K562 (cell line): Measurements from ENCODE around the gene GTPBP2. TPM values are rescaled to one million over a fixed set of nuclear protein-coding genes. Genes with fewer than 3 reads are reported as not detected.

Source experiments
- CBX3 ChIP-seq, 2 experiments: IDR thresholded peaks; 1 replicate in 1 of 2; 2 replicates in 1 of 2; pipeline ENCODE4 v1.6.1; 2012; ENCODE audit warnings: inconsistent platforms in 2 of 2, low read length in 2 of 2, borderline replicate concordance in 1 of 2, control low read depth in 1 of 2
- IFI16 ChIP-seq: fragments of 250-450 bp; sonication (Bioruptor Pico); IDR thresholded peaks from 2 replicates; pipeline ENCODE4 v2.1.2; 2022; ENCODE audit warnings: mild to moderate bottlenecking, inconsistent platforms
- KAT7 ChIP-seq: sonication (generic); formaldehyde crosslinking; IDR thresholded peaks from 2 replicates; pipeline ENCODE4 v1.8.0; 2022; ENCODE audit warnings: missing genetic modification reagents, mild to moderate bottlenecking, borderline replicate concordance
- MCM7 ChIP-seq, 2 experiments: fragments of 450-650 bp; IDR thresholded peaks; 2 replicates each; pipeline ENCODE4 v1.6.1; 2016 to 2018
- MXI1 ChIP-seq: IDR thresholded peaks from 2 replicates; pipeline ENCODE4 v1.6.1; 2011; ENCODE audit warnings: low read depth, mild to moderate bottlenecking, improper control_type of control experiment, low read length
- SMAD4 ChIP-seq: fragments of 250-450 bp; sonication (Bioruptor Pico); conservative IDR thresholded peaks from 2 replicates; pipeline ENCODE4 v1.8.0; 2021; ENCODE audit warnings: inconsistent platforms, mild to moderate bottlenecking, moderate library complexity
- XRCC4 ChIP-seq: IDR thresholded peaks from one replicate; pipeline ENCODE4 v1.6.1; 2011; ENCODE audit not compliant: insufficient read depth, insufficient read length; ENCODE audit errors: extremely low read depth
- ZHX1 ChIP-seq: fragments of 150-350 bp; conservative IDR thresholded peaks from 2 replicates; pipeline ENCODE4 v1.6.1; 2014; ENCODE audit warnings: low read length
- ZNF644 ChIP-seq: fragments of 200-800 bp; sonication (Bioruptor generic); IDR thresholded peaks from 2 replicates; pipeline ENCODE4 v1.6.1; 2016; ENCODE audit warnings: low read depth, missing genetic modification characterization, missing compliant biosample characterization
- polyA plus RNA-seq, 8 experiments: library from polyadenylated mRNA; depleted of rRNA in 4 of 8; stranded (reverse) in 5 of 8; unstranded in 3 of 8; fragments of >200 nt; fragmentation: Nextera tagmentation in 2 of 8; fragmentation: Illumina TruSeq in 1 of 8; extraction: Ambion mirVana in 2 of 8; extraction: Trizol in 1 of 8; gene quantifications; 2 replicates each; pipeline versions ENCODE4 v1.2.1 to v1.2.3, GENCODE V29; 2011 to 2014; ENCODE audit warnings: inconsistent platforms in 1 of 8, missing spikeins in 1 of 8
- total RNA-seq, 7 experiments: library from RNA; depleted of rRNA in 6 of 7; stranded (reverse); fragments of >200 nt in 6 of 7; fragmentation: Illumina TruSeq in 2 of 7; extraction: Trizol in 2 of 7; gene quantifications; 2 replicates each; pipeline versions ENCODE4 v1.2.1 to v1.2.3, GENCODE V29; 2011 to 2021; ENCODE audit warnings: low replicate concordance in 1 of 7
- TF ChIP-seq, protein P1 (sequence below): sonication (generic); formaldehyde crosslinking; IDR thresholded peaks from 2 replicates; pipeline ENCODE4 v1.8.0; 2022; ENCODE audit warnings: mild to moderate bottlenecking, missing genetic modification reagents
- TF ChIP-seq, protein P2 (sequence below): fragments of 250-450 bp; sonication (Bioruptor Pico); IDR thresholded peaks from 2 replicates; pipeline ENCODE4 v1.4.0; 2020; ENCODE audit warnings: mild to moderate bottlenecking, moderate library complexity
- TF ChIP-seq, protein P3 (sequence below): IDR thresholded peaks from 2 replicates; pipeline ENCODE4 v1.6.1; 2011; ENCODE audit not compliant: insufficient read length; ENCODE audit errors: extremely low read depth

The GTPBP2 gene
- total and polyA plus RNA-seq, 9 of the 15 experiments (the other 6 are each of a cell fraction or from before 2014, with no cell fraction given) = 48.4 to 196 (median 111) TPM

DNA sequence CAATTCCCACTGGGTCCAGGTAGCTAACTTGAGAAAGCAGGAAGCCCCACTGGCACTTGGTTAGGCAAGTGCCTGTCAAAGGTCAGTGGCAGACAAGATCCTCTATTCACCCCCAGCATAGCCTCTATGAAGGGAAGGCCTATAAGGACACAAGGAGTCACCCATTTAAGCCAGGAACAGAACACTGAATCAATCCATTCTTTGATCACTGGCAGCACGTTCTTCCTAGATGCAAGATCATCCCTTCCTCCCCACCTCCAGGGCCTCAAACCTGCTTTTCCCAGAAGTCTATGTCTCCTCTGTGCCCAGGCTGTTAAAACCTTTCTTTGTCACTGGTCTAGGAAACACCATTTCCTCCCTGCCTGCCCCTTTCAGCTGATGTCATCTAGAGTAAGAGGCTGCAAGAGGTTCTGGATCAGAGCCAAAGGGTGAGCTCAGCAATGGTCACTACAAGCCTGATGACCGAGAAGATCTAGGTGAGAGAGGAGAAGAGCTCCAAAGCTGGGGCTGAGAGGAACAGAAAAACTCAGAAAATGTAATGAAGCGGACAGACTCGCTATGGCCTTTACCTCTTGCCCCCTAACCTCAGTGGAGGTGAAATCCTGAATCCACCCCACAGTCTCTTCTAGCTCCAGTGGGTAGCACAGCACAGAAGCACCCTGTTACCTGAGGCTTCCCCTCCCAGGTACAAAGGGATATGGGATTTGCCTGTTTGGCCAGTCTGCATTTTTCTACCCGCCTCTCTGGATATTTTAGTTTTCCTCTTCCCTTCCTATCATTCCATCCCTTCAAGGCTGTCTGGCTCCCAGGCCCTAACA is 1.8 kb downstream of the GTPBP2 start (continued):
- TF ChIP-seq, protein P1, sequence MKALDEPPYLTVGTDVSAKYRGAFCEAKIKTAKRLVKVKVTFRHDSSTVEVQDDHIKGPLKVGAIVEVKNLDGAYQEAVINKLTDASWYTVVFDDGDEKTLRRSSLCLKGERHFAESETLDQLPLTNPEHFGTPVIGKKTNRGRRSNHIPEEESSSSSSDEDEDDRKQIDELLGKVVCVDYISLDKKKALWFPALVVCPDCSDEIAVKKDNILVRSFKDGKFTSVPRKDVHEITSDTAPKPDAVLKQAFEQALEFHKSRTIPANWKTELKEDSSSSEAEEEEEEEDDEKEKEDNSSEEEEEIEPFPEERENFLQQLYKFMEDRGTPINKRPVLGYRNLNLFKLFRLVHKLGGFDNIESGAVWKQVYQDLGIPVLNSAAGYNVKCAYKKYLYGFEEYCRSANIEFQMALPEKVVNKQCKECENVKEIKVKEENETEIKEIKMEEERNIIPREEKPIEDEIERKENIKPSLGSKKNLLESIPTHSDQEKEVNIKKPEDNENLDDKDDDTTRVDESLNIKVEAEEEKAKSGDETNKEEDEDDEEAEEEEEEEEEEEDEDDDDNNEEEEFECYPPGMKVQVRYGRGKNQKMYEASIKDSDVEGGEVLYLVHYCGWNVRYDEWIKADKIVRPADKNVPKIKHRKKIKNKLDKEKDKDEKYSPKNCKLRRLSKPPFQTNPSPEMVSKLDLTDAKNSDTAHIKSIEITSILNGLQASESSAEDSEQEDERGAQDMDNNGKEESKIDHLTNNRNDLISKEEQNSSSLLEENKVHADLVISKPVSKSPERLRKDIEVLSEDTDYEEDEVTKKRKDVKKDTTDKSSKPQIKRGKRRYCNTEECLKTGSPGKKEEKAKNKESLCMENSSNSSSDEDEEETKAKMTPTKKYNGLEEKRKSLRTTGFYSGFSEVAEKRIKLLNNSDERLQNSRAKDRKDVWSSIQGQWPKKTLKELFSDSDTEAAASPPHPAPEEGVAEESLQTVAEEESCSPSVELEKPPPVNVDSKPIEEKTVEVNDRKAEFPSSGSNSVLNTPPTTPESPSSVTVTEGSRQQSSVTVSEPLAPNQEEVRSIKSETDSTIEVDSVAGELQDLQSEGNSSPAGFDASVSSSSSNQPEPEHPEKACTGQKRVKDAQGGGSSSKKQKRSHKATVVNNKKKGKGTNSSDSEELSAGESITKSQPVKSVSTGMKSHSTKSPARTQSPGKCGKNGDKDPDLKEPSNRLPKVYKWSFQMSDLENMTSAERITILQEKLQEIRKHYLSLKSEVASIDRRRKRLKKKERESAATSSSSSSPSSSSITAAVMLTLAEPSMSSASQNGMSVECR (CRISPR knock-in tag) = no peak
- peak; percentile 89; the same call in 1 of the 2 replicates for TF ChIP-seq KAT7 (CRISPR knock-in tag)
- TF ChIP-seq, protein P2, sequence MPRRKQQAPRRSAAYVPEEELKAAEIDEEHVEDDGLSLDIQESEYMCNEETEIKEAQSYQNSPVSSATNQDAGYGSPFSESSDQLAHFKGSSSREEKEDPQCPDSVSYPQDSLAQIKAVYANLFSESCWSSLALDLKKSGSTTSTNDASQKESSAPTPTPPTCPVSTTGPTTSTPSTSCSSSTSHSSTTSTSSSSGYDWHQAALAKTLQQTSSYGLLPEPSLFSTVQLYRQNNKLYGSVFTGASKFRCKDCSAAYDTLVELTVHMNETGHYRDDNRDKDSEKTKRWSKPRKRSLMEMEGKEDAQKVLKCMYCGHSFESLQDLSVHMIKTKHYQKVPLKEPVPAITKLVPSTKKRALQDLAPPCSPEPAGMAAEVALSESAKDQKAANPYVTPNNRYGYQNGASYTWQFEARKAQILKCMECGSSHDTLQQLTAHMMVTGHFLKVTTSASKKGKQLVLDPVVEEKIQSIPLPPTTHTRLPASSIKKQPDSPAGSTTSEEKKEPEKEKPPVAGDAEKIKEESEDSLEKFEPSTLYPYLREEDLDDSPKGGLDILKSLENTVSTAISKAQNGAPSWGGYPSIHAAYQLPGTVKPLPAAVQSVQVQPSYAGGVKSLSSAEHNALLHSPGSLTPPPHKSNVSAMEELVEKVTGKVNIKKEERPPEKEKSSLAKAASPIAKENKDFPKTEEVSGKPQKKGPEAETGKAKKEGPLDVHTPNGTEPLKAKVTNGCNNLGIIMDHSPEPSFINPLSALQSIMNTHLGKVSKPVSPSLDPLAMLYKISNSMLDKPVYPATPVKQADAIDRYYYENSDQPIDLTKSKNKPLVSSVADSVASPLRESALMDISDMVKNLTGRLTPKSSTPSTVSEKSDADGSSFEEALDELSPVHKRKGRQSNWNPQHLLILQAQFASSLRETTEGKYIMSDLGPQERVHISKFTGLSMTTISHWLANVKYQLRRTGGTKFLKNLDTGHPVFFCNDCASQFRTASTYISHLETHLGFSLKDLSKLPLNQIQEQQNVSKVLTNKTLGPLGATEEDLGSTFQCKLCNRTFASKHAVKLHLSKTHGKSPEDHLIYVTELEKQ = peak; percentile 37; the same call in 1 of the 2 replicates
- TF ChIP-seq, protein P3, sequence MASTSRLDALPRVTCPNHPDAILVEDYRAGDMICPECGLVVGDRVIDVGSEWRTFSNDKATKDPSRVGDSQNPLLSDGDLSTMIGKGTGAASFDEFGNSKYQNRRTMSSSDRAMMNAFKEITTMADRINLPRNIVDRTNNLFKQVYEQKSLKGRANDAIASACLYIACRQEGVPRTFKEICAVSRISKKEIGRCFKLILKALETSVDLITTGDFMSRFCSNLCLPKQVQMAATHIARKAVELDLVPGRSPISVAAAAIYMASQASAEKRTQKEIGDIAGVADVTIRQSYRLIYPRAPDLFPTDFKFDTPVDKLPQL = peak; percentile 58
- peak; percentile 17; the same call in 1 of the 2 replicates for TF ChIP-seq IFI16 (CRISPR knock-in tag)
- 0 out of 4 replicates have a peak, but pooled peaks of 1 of the 2 experiments have one; percentile 13 for TF ChIP-seq MCM7 (IDR thresholded peaks at IDR 0.05)
- TF ChIP-seq XRCC4 = no peak
- TF ChIP-seq SMAD4 (CRISPR knock-in tag) = peak; percentile 77
- TF ChIP-seq ZHX1 = peak; percentile 39; the same call in 1 of the 2 replicates
- no peak for TF ChIP-seq MXI1
- peak; percentile 93 for TF ChIP-seq ZNF644 (tag)
- TF ChIP-seq CBX3 (IDR thresholded peaks at IDR 0.05; ENCODE audit: borderline replicate concordance in 1 of 2, low read length in 2 of 2) = peak in 1 of 2 experiments; percentile 53; a peak in 2 of 3 replicates
